Frontal cortex (tissue), 4 donors: ENCODE results near the gene COG6. TPM values are rescaled to one million over a fixed set of nuclear protein-coding genes. Genes with fewer than 3 reads are reported as not detected.

Source experiments
- DNase-seq, 2 donors: peaks; one replicate each; pipeline ENCODE4 v3.0.0; 2012; ENCODE audit warnings: low spot score in 2 of 2
- FAIRE-seq: peaks from 2 replicates; lab custom pipeline; 2012; peaks lifted over from hg19 to GRCh38; lab: Jason Lieb, UNC
- total RNA-seq: library from RNA; depleted of rRNA; stranded (reverse); fragments of >200 nt; gene quantifications from one replicate; pipeline ENCODE4 v1.2.3, GENCODE V29; 2014
- donor health status: control.
- donor health status: control.
- donor health status: control.

Gene COG6
- 44.4 TPM for total RNA-seq

DNA sequence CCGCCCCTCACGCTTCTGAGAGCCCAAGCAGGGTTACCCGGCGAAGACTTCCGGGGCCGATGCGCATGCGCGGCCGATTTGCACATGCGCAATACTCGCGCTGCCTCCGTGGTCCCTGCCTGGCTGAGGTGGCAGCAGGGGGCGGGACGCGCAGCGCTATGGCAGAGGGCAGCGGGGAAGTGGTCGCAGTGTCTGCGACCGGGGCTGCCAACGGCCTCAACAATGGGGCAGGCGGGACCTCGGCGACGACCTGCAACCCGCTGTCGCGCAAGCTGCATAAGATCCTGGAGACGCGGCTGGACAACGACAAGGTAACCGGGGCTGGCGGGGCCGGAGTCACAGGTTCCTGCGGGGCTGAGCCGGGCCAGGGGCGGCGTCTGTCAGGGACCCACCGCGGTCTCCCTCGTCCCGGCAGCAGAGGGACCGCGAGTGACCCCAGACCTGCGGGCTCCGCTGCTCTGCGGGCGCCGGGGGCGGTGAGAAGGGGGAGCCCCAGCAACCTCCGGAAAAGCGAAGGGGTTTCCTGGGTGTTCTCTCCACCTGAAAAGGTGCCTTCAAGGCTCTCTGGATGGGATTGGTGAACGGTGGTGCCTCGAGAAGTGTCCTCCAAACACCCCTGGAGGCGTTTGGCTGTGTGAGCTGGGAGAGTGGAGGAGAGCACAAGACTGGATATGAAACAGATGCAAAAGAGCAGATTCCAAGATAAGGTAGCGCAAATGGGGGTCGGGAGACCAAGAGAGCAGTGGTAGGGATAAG lies at the start of gene COG6:
TSS of gene COG6 (plus strand) at position 94 of the 756 bp plus-strand sequence. CDS start at position 159, 65 bp downstream.
- FAIRE-seq = no peak
- DNase-seq = peak; percentile 81

DNA sequence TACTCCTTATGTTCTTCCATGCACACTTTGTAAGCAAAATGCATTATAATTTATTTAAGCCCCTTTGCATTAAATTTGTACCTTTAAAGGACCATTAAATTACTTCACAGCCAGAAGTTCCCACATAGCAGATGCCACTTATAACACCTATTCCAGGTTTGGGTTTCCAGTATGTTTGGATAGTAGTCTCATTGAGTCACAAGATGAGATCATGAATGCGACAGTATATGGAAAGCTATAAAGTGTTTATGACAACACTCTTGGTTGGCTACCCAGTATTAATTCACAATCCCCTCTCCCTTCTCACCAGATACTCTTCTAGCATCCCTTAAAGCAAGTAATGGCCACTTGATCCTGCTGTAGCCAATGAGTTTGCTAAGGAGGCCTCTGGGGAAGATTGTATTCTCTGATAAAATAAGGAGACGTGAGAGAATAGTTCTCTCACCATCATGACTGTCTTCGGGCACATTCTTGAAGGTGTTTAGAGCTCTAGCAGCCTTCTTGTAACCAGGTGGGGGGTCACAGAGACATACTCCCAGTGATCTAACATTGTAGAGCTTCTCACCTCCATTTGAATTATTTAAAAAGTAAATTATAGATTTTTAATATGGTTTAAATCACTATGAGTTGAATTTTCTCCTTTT lies 49.7 kb upstream of the COG6 start:
- DNase-seq (no peak), FAIRE-seq (no peak)

DNA sequence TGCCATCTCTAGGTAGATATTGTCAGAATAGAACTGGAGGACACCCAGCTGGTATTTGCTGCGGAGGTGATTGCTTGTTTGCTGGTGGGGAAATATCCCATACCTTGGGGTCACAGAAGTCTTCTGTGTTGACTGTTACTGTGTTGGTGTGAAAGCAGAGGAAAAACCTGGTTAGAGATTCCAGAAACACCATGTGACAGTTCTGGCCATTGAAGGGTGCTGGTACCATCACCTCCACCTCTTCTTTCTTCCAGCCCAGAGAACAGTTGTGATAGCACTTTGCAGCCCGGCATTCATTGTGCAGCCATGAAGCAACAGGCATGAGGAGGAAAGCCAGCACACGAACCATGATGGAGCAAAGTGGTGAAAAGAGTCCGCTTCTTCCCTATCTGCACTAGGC lies 47.6 kb upstream of the COG6 start:
- DNase-seq = no peak
- no peak for FAIRE-seq

DNA sequence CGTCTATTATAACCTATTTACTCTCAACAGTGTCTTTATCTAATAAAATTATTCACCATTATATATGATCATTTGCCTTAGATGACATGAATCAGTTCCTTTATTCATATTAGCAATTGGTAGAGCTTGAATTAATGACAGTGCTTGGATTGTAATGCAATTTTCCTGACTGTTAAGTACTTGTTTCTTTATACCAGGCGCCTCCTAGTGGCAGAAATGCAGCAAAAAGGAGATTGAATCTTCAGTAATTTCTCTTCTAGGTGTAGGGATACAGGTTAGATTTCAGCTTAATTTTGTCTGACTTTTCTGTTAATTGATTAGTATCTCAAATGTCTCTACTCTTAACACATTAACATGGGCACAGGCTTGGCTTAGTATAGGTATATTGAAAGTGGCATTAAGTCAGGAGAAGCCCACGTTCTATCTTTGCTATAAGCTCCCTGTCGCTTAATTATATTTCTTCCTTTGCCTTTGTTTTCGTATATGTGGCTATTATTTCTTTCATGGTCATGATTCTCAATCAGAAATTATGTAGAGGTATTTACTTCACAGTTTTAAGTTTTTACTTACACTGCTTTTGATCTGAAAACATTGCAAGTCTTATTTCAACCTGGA lies 43.3 kb upstream of the COG6 start:
- peak; percentile 38 to 50 for DNase-seq

DNA sequence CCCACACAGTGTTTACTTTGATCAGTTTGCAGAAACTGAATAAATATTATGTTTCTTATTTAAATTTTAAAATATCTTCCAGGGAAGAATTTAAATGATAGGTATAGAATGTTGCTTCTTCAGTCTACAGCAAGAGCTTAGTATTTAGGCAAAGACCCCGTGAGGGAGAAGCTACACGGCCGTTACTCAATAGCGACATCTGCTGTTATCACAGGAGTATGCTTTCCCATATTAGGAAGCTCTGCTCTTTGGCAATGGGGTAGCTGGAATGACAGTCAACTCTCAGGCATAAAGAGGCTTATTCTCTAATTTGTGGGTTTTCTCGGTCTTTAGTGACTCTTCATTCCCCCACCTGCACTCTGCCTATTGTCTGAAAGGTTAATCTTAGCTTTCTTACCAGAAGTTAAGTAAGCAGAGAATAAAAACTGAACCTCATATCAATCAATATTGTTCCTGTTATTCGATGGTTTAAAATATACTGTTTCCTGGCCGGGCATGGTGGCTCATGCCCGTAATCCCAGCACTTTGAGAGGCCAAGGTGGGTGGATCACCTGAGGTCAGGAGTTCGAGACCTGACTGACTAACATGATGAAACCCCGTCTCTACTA lies 39.3 kb upstream of the COG6 start:
- FAIRE-seq = peak; percentile 77
- peak; percentile 43 to 68 for DNase-seq

More for the DNA sequence above, 43.3 kb upstream of the COG6 start:
- FAIRE-seq = peak; percentile 91

DNA sequence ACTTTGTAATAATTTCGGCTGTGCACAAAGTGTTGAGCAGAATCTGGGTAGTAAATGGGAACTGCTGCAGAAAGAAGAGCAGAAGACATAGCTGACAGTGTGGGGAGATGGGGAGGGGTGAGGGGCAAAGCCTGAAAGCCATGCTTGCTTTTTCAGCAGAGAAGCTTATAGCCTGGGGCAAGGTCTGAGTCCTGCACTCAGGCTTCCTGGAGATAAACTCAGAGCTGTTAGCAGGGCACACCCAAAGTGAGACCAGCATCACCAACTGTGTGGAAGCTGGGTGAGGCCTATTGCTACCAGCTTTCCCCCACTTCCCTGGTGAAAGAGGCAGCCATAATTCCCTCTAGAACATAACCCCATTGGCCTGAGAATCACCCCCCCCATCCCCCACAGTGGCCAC lies 36.9 kb upstream of the COG6 start:
- no peak for DNase-seq
- no peak for FAIRE-seq

DNA sequence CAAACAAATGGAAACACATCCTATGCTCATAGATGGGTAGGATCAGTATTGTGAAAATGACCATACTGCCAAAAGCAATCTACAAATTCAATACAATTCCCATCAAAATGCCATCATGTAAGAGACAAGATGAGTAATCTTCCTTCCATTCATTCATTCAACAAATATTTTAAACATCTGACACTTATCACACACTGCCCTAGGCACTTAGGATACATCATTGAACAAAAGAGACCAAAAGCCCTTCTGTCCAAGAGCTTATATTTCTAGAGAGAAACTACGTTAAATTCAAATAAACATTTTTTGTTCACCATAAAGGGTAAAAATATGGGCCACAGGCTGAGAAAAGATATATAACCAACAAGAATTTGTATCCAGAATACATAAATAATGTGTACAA lies 32.0 kb upstream of the COG6 start:
- FAIRE-seq (no peak), DNase-seq (no peak)

DNA sequence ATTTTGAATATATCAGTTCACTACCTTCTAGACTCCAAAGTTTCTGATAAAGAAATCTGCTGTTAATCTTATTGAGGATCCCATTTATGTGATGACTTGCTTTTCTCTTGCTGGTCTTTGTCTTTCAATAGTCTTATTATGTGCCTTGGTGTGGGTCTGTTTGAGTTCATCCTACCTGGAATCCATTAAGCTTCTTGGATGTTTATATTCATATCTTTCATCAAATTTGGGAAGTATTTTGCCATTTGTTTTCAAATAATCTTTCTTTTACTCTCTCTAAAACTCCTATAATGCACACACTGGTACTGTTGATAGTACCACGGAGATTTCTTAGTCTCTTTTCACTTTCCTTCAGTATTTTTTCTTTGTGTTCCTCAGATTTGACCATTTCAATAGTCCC lies 24.2 kb upstream of the COG6 start:
- FAIRE-seq (no peak), DNase-seq (no peak)

DNA sequence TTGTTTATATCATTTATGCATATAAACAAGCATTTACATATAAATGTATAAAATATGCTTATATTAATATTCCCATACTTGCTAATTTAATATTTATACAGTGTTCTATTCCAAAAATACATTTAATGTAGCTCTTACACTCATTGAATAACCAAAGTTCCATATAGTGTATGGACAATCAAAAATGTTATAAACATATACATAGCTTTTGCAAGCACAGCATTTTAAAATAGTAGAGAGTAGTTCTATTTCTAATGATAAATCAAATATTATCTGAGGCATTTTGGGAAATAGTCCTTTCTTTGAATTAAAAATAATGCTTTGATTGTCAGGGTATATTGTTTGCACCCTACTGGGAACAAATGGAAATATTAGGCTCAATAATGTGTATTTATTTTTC lies 22.5 kb upstream of the COG6 start:
- FAIRE-seq = peak; percentile 6
- no peak for DNase-seq

DNA sequence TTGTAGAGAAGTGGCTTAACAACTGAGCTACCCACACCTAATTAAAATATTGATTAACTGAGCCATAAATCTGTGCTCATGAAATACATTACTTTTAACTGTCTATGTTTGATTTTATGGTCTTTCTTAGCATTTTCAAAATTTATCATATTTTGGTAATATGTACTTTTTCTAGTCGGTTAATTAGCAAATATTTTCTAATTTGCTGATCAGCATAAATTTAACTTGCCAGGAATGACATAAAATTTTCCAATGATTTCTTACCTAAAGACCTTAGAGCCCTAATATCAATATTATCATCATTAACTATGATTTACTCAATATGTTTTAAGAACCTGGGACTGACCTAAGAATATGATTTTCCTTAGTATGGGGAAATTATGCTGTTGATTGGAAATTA lies 19.9 kb upstream of the COG6 start:
- FAIRE-seq (no peak), DNase-seq (no peak)

DNA sequence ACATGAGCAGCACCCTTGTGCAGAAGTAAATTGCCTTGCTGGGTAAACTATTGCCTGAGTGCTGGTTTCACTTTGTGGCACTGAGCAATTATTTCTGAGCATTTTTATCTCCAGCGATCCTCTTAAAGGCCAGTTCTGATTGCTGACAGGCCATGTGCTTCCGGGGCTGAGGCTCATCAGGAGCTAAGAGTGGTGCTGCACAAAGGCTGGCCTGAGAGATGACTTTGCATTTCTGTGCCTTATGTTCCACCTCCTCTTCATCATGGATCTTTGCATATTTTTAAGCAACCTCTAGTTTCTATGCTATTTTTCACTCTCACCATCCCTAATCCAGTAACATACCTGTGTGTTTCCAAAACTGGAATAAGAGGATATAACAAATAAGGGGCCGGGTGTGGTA lies 17.6 kb upstream of the COG6 start:
- FAIRE-seq (no peak), DNase-seq (no peak)

DNA sequence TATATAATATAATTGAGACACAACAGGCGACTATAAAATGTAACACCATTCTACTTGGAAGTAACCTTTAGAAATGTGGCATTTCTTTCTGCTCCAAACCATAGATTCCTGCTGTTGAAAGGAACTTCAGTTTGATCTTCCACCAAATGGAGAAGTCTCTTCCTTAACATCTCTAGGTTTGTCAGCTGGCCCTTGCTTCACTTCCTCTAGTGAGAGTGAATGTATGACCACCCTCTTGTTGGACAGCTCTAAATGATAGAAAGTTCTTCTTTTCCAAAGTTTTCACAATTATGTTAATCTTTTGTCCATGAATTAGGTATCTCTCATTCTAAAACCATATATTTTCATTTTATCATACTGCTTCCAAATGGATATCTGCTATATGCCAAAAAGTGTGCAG lies 13.8 kb upstream of the COG6 start:
- no peak for FAIRE-seq

DNA sequence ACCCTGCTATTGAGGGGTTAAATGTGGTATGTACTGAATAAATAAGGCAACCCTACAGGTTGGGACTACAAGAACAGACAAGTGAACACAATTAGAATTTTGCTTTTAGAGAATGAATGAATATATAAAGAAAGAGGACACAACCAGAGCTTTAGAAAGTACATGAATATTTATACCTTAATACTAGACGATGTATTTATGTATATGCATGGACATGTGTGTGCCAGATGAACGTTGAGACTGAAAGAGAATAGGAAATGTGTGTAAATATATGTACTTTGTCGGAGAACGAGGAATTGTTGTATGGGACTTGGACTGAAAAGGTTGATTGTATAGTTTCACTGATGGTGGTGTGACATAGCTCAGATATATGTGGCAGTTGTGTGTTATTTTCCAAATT lies 9.3 kb upstream of the COG6 start:
- no peak for DNase-seq
- no peak for FAIRE-seq

More for the DNA sequence above, 13.8 kb upstream of the COG6 start:
- DNase-seq = no peak

DNA sequence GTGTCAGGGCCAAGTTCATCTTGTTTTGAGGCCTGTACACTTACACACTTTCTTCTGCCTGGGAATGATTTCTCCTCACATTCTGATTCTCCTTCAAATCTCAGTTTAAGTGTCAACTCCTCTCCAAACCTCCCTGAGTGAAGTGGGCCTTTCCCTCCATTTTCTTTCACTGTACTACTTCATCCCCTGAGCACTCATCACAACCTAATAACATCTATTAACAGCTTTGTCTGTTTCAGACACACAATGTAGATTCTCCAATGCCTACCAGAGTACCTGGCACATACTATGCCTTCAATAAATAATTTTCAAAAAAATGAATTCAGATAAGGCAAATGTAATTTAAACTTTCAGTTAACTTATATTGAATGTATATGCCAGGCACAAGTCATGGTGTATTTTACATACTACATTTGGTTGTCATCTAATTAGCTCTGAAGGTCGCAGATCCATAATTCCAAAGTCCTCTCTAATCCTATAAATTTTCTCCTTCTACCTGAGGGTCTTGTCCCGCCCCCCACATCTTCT lies 357 bp upstream of the COG6 start:
- no peak for FAIRE-seq

DNA sequence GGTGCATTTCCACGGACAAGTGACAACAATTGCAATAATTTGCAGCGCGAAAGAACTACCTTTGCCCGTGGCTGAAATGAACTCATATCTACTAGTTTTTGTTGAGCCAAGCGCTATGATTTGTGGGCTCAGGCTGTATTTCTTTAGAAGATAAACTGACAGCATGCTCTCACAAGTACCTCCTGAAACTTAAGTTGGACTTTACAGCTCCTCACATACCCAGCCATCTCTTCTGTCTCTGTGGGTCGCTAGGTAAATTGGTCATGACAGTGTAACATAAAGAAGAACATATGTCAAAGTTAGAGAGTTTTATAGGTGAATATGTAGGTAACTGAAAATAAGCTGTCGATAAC lies 839 bp downstream of the COG6 start:
- no peak for FAIRE-seq
- DNase-seq = no peak

More for the DNA sequence above, 357 bp upstream of the COG6 start:
- peak in 1 of 2 donors; percentile 7 for DNase-seq

DNA sequence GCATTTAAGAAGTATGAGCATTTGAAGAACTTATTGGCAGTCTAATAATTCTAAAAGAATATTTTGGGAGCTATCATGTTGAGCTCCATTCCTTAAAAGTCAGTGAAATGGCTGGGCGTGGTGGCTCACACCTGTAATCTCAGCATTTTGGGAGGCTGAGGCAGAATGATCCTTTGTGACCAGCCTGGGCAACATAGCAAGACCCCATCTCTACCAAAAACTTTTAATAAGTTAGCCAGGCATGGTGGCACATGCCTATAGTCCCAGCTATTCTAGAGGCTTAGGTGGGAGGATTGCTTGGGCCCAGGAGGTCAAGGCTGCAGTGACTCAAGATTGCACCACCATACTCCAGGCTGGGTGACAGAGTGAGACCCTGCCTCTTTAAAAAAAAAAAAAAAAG lies 8.0 kb downstream of the COG6 start:
- DNase-seq (no peak), FAIRE-seq (no peak)

DNA sequence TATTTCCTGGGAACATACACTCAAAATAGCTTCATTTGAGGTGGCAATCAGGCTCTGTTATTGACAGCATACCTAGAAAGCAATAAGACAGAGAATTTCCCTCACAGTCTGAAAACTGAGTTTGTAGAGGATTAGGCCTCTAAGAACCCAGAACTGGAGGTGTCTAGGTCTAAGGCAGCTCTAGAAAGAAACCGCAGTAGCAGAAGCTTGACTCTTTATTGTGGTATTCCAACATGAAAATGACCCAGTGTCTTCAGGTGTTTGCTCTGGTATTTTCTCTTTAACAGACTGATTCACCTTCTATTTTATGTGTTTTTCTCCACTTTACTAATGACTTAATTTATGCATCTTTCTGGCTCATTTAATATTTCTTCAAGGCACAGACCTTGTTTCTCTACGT lies 8.5 kb downstream of the COG6 start:
- no peak for DNase-seq
- no peak for FAIRE-seq

DNA sequence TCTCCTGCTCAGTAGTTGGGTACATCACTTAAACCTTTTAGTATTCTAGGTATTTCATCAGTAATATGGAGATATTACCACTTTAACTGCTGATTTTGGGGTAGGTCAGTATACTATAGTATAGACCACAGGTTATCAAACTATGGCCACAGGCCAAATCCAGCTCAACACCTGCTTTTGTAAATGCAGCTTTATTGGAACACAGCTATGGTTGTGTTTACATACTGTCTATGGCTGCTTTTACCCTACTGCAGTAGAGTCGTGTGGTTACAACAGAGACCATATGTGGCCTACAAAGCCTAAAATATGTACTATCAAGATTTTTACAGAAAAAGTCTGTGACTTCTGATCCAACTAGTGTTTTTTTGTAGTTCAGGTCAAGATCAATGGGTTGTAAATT lies 10.3 kb downstream of the COG6 start:
- no peak for FAIRE-seq

DNA sequence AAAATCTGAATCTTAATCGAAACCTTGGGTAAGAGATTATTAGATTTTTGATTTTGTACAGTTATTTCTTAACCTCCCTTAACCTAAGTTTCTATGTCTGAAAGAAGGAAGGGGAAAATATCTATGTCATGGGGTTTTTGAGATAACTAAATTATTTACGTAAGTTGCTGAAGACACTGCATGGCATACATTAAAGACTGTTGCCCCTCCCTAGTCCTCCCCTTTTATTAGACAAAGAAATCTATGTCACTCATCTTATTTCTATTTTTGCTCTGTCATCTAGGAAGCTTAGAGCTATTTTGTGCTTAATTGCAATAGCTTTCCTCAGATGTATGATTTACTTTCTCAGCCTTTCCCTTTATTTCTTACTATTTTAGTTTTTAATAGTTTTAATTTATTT lies 15.0 kb downstream of the COG6 start:
- FAIRE-seq (no peak), DNase-seq (no peak)

More for the DNA sequence above, 10.3 kb downstream of the COG6 start:
- DNase-seq = no peak

DNA sequence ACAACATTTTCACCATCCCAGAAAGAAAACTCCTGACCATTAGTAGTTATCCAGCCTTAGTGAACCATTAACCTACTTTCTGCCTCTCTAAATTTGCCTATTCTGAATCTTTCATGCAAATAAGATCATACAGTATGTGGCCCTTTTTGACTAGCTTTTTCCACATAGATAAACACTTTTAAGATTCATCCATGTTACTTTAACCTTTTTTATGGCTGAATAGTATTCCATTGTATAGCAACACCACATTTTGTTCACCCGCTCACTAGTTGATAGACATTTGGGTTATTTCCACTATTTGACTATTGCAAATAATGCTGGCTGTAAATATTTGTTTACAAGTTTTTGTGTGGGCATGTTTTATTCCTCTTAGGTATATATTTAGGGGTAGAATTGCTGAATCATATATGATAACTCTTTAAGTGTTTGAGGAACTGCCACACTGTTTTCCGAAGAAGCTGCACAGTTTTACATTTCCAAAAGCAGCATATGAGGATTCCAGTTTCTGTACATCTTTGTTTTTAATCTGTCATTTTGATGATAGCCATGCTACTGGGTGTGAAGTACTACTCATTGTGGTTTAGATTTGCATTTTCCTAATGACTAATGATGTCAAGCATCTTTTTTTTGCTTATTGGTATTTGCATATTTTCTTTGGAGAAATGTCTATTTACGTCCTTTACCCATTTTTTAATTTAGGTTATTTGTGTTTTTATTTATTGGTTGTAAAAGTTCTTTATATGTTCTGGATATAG lies 17.1 kb downstream of the COG6 start:
- DNase-seq (no peak), FAIRE-seq (no peak)
